ENCODE measurements around the gene GRHL3.

Gene GRHL3

DNA sequence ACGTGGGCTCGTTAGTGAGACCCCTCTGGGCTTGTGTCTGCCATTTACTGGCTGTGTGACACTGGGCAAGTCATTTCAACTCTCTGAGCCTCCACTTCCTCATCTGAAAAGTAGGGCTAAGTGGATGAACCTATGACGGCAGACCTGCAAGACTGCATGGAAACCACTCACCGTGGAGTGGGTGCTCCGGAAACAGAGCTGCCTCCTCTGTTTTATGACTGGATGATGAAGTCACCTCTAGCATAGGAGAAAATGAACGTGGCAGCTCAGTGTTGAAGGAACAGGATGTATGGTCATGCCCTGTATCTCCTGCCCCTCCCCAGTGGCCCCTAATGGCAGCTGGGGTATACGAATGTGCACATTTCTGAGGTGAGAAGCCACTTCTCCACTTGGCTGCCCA lies 53.9 kb downstream of the GRHL3 start:
- no peak for DNase-seq (ENCODE audit: low read depth in 3 of 3)

DNA sequence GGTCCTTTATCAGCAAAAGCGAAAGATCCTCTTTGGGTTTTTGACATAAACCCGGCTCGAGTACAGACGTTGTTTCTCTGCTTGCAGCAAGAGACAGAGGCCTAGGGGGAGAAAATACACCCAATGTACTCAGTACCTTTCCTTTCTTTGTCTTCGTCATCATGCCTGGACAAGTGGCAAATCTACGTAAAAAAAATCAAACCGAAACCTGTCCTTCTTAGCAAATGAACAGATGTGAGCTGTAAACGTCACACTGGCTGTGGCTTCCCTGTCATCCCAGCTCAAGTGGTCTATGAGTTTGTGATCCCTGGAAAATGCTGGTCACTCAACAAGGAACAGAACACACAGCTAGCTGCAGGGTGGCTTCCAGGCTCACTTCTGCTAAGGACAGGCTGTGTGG lies 54.6 kb downstream of the GRHL3 start:
- DNase-seq (ENCODE audit: low read depth in 3 of 3): no peak

GRCh38 chr1:24374891-24375786 lies 56.0 kb downstream of the GRHL3 start:
- no peak for DNase-seq (ENCODE audit: low read depth in 3 of 3)

GRCh38 chr1:24379733-24380315 lies 60.7 kb downstream of the GRHL3 start:
- DNase-seq (ENCODE audit: low read depth in 3 of 3): no peak

DNA sequence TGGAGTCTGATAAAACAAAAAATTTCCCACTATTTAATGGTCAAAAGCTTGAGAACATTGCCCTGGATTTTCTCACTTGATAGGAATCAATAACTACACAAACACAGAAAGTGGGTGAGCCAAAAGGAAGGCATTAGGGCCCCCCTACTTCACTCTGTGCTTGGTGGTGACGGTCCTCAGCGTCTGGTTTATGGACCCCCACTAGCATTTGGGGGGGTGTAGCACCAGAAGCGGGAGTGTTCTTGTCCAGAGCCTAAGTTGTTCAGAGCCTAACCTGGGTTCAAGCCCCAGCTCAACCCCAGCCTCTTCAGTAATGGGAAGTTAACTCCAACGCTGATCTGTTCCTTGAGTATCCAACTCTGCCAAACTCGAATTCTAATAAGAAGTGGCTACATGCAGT lies 61.4 kb downstream of the GRHL3 start:
- no peak for DNase-seq (ENCODE audit: low read depth in 3 of 3)

- no peak for DNase-seq (ENCODE audit: low read depth in 3 of 3)
Observed at GRCh38 chr1:24381256-24381655, 62.1 kb downstream of the GRHL3 start.

DNA sequence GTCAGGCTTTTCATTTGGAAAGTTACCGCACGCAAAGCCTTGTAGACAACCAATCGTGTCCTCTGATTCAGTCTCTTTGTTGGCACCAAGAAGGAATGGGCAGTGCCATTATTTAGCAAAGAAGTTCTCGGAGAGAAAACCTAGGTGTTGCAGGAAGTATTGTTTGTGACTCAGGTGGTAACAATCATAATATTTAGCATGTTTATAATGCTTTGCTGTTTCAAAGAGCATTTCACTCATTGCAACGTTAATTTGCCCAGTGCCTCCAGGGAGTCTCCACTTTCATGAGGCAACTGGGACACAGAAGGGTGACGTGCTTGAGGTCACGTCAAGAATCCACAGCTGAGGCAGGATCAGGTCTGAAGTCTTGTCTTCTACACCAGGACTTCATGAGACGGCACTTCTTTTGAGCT lies 63.0 kb downstream of the GRHL3 start:
- DNase-seq (ENCODE audit: low read depth in 3 of 3): no peak

DNA sequence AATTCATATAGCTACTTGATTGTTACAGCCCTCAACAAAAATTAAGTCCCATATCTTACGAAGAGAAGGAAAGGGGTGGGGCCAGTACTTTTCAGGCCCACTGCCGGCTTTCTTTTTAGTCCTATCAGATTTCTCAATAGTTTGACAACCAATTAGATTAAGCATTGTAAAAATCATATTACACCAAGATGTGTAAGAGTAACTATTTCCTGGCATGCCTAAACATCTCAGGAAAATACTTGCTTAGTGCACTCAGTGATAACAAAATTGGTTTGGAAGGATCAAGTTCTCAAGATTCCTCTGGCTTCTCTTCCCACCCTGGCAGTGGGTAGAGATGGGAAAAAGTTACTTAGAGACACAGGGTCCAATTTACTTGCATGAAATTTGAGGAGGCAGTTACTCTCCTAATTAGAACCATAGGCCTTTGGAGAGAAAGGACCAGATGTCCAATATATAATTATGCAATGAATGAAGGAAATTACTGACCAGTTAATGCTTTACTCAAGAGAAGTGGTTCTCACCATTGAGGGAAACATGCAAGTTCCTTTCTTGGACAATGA lies 64.3 kb downstream of the GRHL3 start:
- no peak for DNase-seq (ENCODE audit: low read depth in 3 of 3)

DNA sequence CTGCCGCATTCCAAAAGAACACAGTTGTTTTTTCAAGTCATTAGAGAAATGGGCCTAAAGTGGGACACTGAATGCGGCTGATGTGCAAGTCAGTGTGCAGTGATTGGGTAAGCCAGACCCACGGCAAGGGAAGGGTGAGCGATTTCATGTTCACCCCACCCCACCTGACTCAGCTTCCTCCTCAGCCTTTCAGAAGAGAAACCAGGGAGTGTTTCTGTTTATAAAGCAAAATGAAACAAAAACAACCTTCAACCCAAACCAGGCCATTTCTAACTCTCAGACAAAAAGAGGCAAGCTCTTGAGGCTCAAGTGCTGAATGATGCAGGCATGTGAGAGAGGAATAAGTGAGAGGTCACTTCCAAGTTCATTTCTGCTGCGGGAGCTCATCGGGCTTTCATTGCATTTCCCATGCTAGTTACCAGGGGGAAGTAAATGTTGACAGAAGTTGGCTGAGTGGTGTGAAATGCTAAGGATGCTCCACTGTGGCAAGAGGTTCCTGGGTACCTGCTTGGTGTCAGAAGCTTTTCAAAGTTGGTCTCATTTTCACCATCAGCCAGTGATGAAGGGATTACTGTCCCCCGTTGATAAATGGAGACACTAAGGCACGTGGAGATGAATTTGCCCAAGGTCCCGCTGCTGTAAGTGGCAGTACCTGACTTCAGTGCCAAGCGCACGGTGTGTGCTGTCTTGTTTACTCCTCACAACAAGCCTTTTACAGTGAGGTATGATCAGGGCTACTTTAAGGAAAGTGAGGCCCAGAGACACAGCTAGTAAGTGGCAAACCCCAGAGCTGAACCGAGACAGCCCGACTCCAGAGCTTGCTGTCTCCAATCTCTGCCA lies 65.3 kb downstream of the GRHL3 start:
- no peak for DNase-seq (ENCODE audit: low read depth in 3 of 3)

DNA sequence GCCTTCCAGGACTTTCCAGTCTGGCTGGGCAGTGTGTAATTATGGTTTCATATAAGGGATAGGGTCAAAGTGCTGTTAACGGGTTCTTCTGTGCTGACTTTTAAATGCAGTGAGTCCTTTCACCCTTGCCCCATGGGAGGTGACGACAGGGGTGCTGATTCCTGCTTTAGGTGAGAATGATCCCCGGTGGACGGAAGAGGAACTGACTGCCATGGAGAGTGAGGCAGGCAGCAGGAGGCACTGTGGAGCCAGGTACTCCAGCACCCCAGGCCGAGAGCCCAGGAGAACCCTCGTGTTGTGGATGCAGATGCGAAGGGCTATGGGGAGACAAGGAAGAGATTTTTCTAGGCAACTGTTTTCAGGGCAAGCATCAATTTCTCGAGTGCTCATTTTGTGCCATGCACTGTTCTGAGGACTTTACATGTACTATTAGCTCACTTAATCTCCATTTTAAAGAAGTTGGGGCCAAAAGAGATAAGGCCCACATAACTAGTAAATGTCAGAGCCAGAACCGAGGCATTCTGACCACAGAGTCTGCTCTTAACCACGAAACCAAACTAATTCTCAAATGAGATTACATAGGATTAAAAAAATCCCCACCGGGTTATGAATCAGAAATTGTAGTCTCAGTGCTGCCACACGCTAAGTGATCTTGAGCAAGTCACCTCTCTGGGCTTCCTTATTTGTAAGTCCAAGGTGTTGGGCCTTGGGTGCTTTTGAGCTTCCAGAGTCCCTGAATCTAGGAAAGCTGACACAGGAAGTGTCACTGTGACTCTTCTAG lies 66.2 kb downstream of the GRHL3 start:
- no peak for DNase-seq (ENCODE audit: low read depth in 3 of 3)

GRCh38 chr1:24386241-24386640 lies 67.1 kb downstream of the GRHL3 start:
- DNase-seq (ENCODE audit: low read depth in 3 of 3): no peak

GRCh38 chr1:24386931-24387330 lies 67.8 kb downstream of the GRHL3 start:
- no peak for DNase-seq (ENCODE audit: low read depth in 3 of 3)

GRCh38 chr1:24387636-24388175 lies 68.5 kb downstream of the GRHL3 start:
- no peak for DNase-seq (ENCODE audit: low read depth in 3 of 3)

- DNase-seq (ENCODE audit: low read depth in 3 of 3): no peak
Observed at GRCh38 chr1:24388331-24388885, 69.3 kb downstream of the GRHL3 start.

DNA sequence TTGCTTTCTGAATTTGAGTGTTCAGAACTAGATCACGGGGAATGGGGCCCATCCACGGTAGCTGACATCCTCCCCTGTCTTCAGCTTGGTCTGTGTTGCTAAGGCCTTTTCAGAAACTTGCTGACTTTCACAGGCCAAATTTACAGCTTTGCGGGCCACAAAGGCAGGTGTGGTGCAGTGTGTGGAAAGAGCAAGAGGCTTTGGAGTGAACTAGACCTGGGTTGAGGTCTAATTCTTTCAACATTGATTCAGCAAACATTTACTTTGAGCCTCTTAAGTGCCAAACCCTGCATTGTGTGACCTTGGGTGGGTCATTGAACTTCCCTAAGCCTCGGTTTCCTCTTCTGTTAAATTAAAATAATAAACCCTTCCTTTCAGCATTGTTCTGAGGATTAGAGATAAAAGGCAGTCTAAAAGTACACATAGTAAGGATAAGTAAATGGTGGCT lies 70.1 kb downstream of the GRHL3 start:
- no peak for DNase-seq (ENCODE audit: low read depth in 3 of 3)

- DNase-seq (ENCODE audit: low read depth in 3 of 3): peak in 2 of 3 experiments; percentile 49 to 61
Observed at GRCh38 chr1:24390924-24391782, 72.0 kb downstream of the GRHL3 start.

GRCh38 chr1:24391882-24392603 lies 72.9 kb downstream of the GRHL3 start:
- DNase-seq (ENCODE audit: low read depth in 3 of 3): peak; percentile 36 to 47 (median 39)

GRCh38 chr1:24392604-24392946 lies 73.4 kb downstream of the GRHL3 start:
- DNase-seq (ENCODE audit: low read depth in 3 of 3): no peak
